ENCODE data around the gene KIAA0408. TPM values are rescaled to one million over a fixed set of nuclear protein-coding genes. Genes with fewer than 3 reads are reported as not detected.

KIAA0408 gene
- total and polyA plus RNA-seq, 9 of the 15 experiments (the other 6 are each of a cell fraction or from before 2014, with no cell fraction given) = 0.11 TPM; not detected in 8

DNA sequence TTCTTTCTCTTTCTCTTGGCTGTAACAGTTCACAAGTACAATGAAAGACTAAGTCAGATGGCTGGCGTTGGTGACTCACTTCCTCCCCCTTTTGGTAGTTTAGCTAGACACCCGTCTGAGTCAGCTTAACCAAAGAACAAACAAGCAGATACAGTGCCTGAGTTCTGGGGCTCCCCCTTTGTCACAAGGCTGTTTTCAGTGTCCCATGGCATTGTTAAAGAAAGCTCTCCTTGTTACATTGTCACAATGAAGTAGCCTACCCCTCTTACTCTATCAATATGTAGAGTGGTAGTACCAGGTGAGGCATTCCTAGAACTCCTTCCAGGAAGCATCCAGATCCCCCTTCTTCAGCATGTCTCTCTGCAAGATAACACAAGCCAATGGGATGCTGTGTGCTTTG lies 38.6 kb downstream of the KIAA0408 start (continued):
- TF ChIP-seq RFX7 (CRISPR knock-in tag; IDR thresholded peaks at IDR 0.05) (no peak), GABPB2 (CRISPR knock-in tag; conservative IDR thresholded peaks at IDR 0.05) (no peak), NFYB (IDR thresholded peaks at IDR 0.05; ENCODE audit: extremely low read depth, insufficient read length) (no peak), MAFF (IDR thresholded peaks at IDR 0.05; ENCODE audit: low read length) (peak; percentile 45; the same call in 1 of the 2 replicates), MAFK (IDR thresholded peaks at IDR 0.05; ENCODE audit: low read length) (peak; percentile 64), CREM (IDR thresholded peaks at IDR 0.05; ENCODE audit: low read depth) (peak; percentile 46), FOXA3 (CRISPR knock-in tag; conservative IDR thresholded peaks at IDR 0.05 in 1 of 2, IDR thresholded peaks at IDR 0.05 in 1 of 2) (peak; percentile 36 to 85; a peak in 2 of 4 replicates), SRSF3 (IDR thresholded peaks at IDR 0.05; ENCODE audit: insufficient read depth, low read length) (no peak), XRCC5 (IDR thresholded peaks at IDR 0.05; ENCODE audit: low read depth, low read length) (no peak), NFE2 (IDR thresholded peaks at IDR 0.05; ENCODE audit: low read depth) (peak; percentile 41; the same call in 1 of the 2 replicates), MEIS2 (IDR thresholded peaks at IDR 0.05; ENCODE audit: partially characterized antibody) (no peak), ZNF316 (IDR thresholded peaks at IDR 0.05) (peak; percentile 37; the same call in 1 of the 2 replicates), ARID1B (IDR thresholded peaks at IDR 0.05) (no peak; the same call in 1 of the 2 replicates), ZNF507 (tag; conservative IDR thresholded peaks at IDR 0.05) (no peak), CTBP1 (IDR thresholded peaks at IDR 0.05; ENCODE audit: borderline replicate concordance) (no peak), SREBF1 (IDR thresholded peaks at IDR 0.05; ENCODE audit: borderline replicate concordance, low read depth, low read length) (no peak)
- TF ChIP-seq, protein P1, sequence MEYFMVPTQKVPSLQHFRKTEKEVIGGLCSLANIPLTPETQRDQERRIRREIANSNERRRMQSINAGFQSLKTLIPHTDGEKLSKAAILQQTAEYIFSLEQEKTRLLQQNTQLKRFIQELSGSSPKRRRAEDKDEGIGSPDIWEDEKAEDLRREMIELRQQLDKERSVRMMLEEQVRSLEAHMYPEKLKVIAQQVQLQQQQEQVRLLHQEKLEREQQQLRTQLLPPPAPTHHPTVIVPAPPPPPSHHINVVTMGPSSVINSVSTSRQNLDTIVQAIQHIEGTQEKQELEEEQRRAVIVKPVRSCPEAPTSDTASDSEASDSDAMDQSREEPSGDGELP (CRISPR knock-in tag; IDR thresholded peaks at IDR 0.05; ENCODE audit: borderline replicate concordance) = no peak
- TF ChIP-seq, protein P2, sequence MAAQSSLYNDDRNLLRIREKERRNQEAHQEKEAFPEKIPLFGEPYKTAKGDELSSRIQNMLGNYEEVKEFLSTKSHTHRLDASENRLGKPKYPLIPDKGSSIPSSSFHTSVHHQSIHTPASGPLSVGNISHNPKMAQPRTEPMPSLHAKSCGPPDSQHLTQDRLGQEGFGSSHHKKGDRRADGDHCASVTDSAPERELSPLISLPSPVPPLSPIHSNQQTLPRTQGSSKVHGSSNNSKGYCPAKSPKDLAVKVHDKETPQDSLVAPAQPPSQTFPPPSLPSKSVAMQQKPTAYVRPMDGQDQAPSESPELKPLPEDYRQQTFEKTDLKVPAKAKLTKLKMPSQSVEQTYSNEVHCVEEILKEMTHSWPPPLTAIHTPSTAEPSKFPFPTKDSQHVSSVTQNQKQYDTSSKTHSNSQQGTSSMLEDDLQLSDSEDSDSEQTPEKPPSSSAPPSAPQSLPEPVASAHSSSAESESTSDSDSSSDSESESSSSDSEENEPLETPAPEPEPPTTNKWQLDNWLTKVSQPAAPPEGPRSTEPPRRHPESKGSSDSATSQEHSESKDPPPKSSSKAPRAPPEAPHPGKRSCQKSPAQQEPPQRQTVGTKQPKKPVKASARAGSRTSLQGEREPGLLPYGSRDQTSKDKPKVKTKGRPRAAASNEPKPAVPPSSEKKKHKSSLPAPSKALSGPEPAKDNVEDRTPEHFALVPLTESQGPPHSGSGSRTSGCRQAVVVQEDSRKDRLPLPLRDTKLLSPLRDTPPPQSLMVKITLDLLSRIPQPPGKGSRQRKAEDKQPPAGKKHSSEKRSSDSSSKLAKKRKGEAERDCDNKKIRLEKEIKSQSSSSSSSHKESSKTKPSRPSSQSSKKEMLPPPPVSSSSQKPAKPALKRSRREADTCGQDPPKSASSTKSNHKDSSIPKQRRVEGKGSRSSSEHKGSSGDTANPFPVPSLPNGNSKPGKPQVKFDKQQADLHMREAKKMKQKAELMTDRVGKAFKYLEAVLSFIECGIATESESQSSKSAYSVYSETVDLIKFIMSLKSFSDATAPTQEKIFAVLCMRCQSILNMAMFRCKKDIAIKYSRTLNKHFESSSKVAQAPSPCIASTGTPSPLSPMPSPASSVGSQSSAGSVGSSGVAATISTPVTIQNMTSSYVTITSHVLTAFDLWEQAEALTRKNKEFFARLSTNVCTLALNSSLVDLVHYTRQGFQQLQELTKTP (IDR thresholded peaks at IDR 0.05; ENCODE audit: low read depth in 1 of 2, partially characterized antibody in 2 of 2) = no peak
- TF ChIP-seq, protein P3, sequence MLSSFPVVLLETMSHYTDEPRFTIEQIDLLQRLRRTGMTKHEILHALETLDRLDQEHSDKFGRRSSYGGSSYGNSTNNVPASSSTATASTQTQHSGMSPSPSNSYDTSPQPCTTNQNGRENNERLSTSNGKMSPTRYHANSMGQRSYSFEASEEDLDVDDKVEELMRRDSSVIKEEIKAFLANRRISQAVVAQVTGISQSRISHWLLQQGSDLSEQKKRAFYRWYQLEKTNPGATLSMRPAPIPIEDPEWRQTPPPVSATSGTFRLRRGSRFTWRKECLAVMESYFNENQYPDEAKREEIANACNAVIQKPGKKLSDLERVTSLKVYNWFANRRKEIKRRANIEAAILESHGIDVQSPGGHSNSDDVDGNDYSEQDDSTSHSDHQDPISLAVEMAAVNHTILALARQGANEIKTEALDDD (IDR thresholded peaks at IDR 0.05) = peak; percentile 89
- TF ChIP-seq, protein P4, sequence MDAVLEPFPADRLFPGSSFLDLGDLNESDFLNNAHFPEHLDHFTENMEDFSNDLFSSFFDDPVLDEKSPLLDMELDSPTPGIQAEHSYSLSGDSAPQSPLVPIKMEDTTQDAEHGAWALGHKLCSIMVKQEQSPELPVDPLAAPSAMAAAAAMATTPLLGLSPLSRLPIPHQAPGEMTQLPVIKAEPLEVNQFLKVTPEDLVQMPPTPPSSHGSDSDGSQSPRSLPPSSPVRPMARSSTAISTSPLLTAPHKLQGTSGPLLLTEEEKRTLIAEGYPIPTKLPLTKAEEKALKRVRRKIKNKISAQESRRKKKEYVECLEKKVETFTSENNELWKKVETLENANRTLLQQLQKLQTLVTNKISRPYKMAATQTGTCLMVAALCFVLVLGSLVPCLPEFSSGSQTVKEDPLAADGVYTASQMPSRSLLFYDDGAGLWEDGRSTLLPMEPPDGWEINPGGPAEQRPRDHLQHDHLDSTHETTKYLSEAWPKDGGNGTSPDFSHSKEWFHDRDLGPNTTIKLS (IDR thresholded peaks at IDR 0.05; ENCODE audit: borderline replicate concordance, low read depth) = no peak
- TF ChIP-seq, protein P5, sequence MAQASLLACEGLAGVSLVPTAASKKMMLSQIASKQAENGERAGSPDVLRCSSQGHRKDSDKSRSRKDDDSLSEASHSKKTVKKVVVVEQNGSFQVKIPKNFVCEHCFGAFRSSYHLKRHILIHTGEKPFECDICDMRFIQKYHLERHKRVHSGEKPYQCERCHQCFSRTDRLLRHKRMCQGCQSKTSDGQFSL (CRISPR knock-in tag; IDR thresholded peaks at IDR 0.05) = no peak
- TF ChIP-seq, protein P5 (tag; IDR thresholded peaks at IDR 0.05) = no peak
